HG02970 (cell line): ENCODE data around the gene SRGAP3.
"Not testable (repeated sequence)": the region's sequence is repeated elsewhere in the genome, so short reads cannot be mapped to it uniquely, and the experiment has no call there.

ENCODE experiments used
- ATAC-seq: cut with Tn5 transposase; IDR thresholded peaks from one replicate; pipeline ENCODE4 v1.9.1; 2021; ENCODE audit warnings: mild to moderate bottlenecking, moderate library complexity, moderate number of reproducible peaks; ENCODE audit not compliant: unreplicated experiment, low FRiP score

SRGAP3 gene

GRCh38 chr3:9099702-9100512, 149.5 kb downstream of the SRGAP3 start:
- ATAC-seq, result no peak

GRCh38 chr3:9098716-9099675, 150.4 kb downstream of the SRGAP3 start:
- ATAC-seq, result no peak

GRCh38 chr3:9097495-9097894, 152.0 kb downstream of the SRGAP3 start:
- ATAC-seq, result no peak

- no peak for ATAC-seq
These were observed 157.8 kb downstream of the SRGAP3 start for GRCh38 chr3:9091486-9092235.

- no peak for ATAC-seq
These were observed 160.7 kb downstream of the SRGAP3 start for GRCh38 chr3:9088441-9089353.

- no peak for ATAC-seq
These were observed 161.5 kb downstream of the SRGAP3 start for GRCh38 chr3:9087831-9088413.

GRCh38 chr3:9085428-9085827, 164.0 kb downstream of the SRGAP3 start:
- not testable (repeated sequence) for ATAC-seq

- no peak for ATAC-seq
These were observed 168.1 kb downstream of the SRGAP3 start for GRCh38 chr3:9081184-9081818.

- no peak for ATAC-seq
These were observed 169.3 kb downstream of the SRGAP3 start for GRCh38 chr3:9080163-9080562.

GRCh38 chr3:9079676-9080075, 169.8 kb downstream of the SRGAP3 start:
- ATAC-seq, result no peak

GRCh38 chr3:9078561-9079240, 170.7 kb downstream of the SRGAP3 start:
- no peak for ATAC-seq

GRCh38 chr3:9077029-9077428, 172.4 kb downstream of the SRGAP3 start:
- ATAC-seq, result no peak

- ATAC-seq, result no peak
These were observed 173.7 kb downstream of the SRGAP3 start for GRCh38 chr3:9075762-9076161.

GRCh38 chr3:9074079-9074478, 175.4 kb downstream of the SRGAP3 start:
- ATAC-seq, result no peak

- no peak for ATAC-seq
These were observed 176.8 kb downstream of the SRGAP3 start for GRCh38 chr3:9072667-9073009.

- no peak for ATAC-seq
These were observed 177.3 kb downstream of the SRGAP3 start for GRCh38 chr3:9071936-9072666.

- ATAC-seq, result no peak
These were observed 178.5 kb downstream of the SRGAP3 start for GRCh38 chr3:9070961-9071360.

GRCh38 chr3:9069971-9070370, 179.5 kb downstream of the SRGAP3 start:
- no peak for ATAC-seq
